Mesenchymal stem cell (in vitro differentiated cells and primary cell): ENCODE results near the gene CCDC102B.
"Not testable (repeated sequence)": the region's sequence is repeated elsewhere in the genome, so short reads cannot be mapped to it uniquely, and the experiment has no call there.

Source experiments
- DNase-seq: peaks from one replicate; pipeline ENCODE4 v3.0.0-alpha.2; 2013
- H2AFZ ChIP-seq: one replicate; pipeline ENCODE4 v1.6.1; 2013; ENCODE audit warnings: low read depth, mild to moderate bottlenecking, control low read depth, inconsistent platforms, low read length, moderate library complexity
- H2AK5ac ChIP-seq: 2 replicates; pipeline ENCODE4 v1.6.1; 2013; ENCODE audit warnings: low read length, moderate library complexity, mild to moderate bottlenecking, inconsistent platforms; ENCODE audit not compliant: severe bottlenecking
- H2BK120ac ChIP-seq: one replicate; pipeline ENCODE4 v1.6.1; 2013; ENCODE audit warnings: low read depth, mild to moderate bottlenecking, inconsistent platforms, low read length, moderate library complexity
- H2BK12ac ChIP-seq, 2 experiments: one replicate each; pipeline ENCODE4 v1.6.1; 2013; ENCODE audit warnings: inconsistent platforms in 2 of 2, low read length in 2 of 2, mild to moderate bottlenecking in 2 of 2, moderate library complexity in 2 of 2, control low read depth in 1 of 2
- H2BK15ac ChIP-seq: one replicate; pipeline ENCODE4 v1.6.1; 2013; ENCODE audit warnings: mild to moderate bottlenecking, low read depth, inconsistent platforms; ENCODE audit not compliant: poor library complexity, severe bottlenecking
- H2BK5ac ChIP-seq: 2 replicates; pipeline ENCODE4 v1.6.1; 2013; ENCODE audit warnings: low read depth, mild to moderate bottlenecking, low read length, control low read depth, inconsistent platforms; ENCODE audit not compliant: poor library complexity, severe bottlenecking
- H3K14ac ChIP-seq, 2 experiments: one replicate each; pipeline ENCODE4 v1.6.1; 2013; ENCODE audit warnings: inconsistent platforms in 2 of 2, low read length in 2 of 2, control low read depth in 1 of 2, mild to moderate bottlenecking in 1 of 2, moderate library complexity in 1 of 2
- H3K18ac ChIP-seq, 2 experiments: one replicate each; pipeline ENCODE4 v1.6.1; 2013; ENCODE audit warnings: inconsistent platforms in 2 of 2, low read length in 2 of 2, control low read depth in 1 of 2, low read depth in 1 of 2, mild to moderate bottlenecking in 1 of 2
- H3K23ac ChIP-seq, 2 experiments: one replicate each; pipeline ENCODE4 v1.6.1; 2013; ENCODE audit warnings: inconsistent platforms in 2 of 2, low read length in 2 of 2, mild to moderate bottlenecking in 2 of 2, moderate library complexity in 2 of 2, control low read depth in 1 of 2
- H3K27ac ChIP-seq: 2 replicates; pipeline ENCODE4 v1.5.1; 2013; ENCODE audit warnings: mild to moderate bottlenecking, moderate library complexity, low read length, control low read depth, inconsistent platforms; ENCODE audit not compliant: poor library complexity, severe bottlenecking
- H3K27me3 ChIP-seq, 2 experiments: 2 replicates each; pipeline versions ENCODE4 v1.6.1 to v1.7.0; 2013; ENCODE audit warnings: low read length in 2 of 2, mild to moderate bottlenecking in 2 of 2, moderate library complexity in 2 of 2, control low read depth in 1 of 2, inconsistent platforms in 1 of 2; ENCODE audit not compliant: control insufficient read depth in 1 of 2, insufficient read depth in 1 of 2
- H3K36me3 ChIP-seq, 2 experiments: 2 replicates each; pipeline versions ENCODE4 v1.6.1 to v1.7.0; 2013; ENCODE audit warnings: low read length in 2 of 2, control low read depth in 1 of 2, inconsistent platforms in 1 of 2, low read depth in 1 of 2, mild to moderate bottlenecking in 1 of 2; ENCODE audit not compliant: insufficient read depth in 2 of 2, control insufficient read depth in 1 of 2
- H3K4ac ChIP-seq, 2 experiments: one replicate each; pipeline ENCODE4 v1.6.1; 2013; ENCODE audit warnings: inconsistent platforms in 2 of 2, low read length in 2 of 2, mild to moderate bottlenecking in 2 of 2, moderate library complexity in 2 of 2, control low read depth in 1 of 2, low read depth in 1 of 2
- H3K4me1 ChIP-seq: 2 replicates; pipeline ENCODE4 v1.6.1; 2013; ENCODE audit warnings: low read depth, low read length, control low read depth; ENCODE audit not compliant: control insufficient read depth, insufficient read depth
- H3K4me2 ChIP-seq: 2 replicates; pipeline ENCODE4 v1.6.1; 2013; ENCODE audit warnings: low read length, mild to moderate bottlenecking, inconsistent platforms; ENCODE audit not compliant: poor library complexity, severe bottlenecking
- H3K4me3 ChIP-seq, 2 experiments: 2 replicates each; pipeline versions ENCODE4 v1.5.1 to v1.7.0; 2013; ENCODE audit warnings: low read length in 2 of 2, mild to moderate bottlenecking in 2 of 2, control low read depth in 1 of 2, low read depth in 1 of 2; ENCODE audit not compliant: insufficient read depth in 1 of 2
- H3K79me1 ChIP-seq: replicated peaks from 2 replicates; pipeline ENCODE4 v1.6.1; 2013; ENCODE audit warnings: mild to moderate bottlenecking, control low read depth, low read length, inconsistent platforms; ENCODE audit not compliant: poor library complexity, severe bottlenecking
- H3K9ac ChIP-seq: 2 replicates; pipeline ENCODE4 v1.7.0; 2013; ENCODE audit warnings: mild to moderate bottlenecking, low read length, moderate library complexity
- H3K9me3 ChIP-seq: 2 replicates; pipeline ENCODE4 v1.7.0; 2013; ENCODE audit warnings: mild to moderate bottlenecking, low read length; ENCODE audit not compliant: control insufficient read depth
- H4K8ac ChIP-seq: one replicate; pipeline ENCODE4 v1.6.1; 2013; ENCODE audit warnings: inconsistent platforms, mild to moderate bottlenecking, low read length, moderate library complexity
- H4K91ac ChIP-seq: one replicate; pipeline ENCODE4 v1.6.1; 2013; ENCODE audit warnings: mild to moderate bottlenecking, low read length, inconsistent platforms
- WGBS: methylation state at CpG from one replicate; pipeline ENCODE4 v1.1.7; 2013; ENCODE audit warnings: mixed read lengths; 5-methylcytosine and 5-hydroxymethylcytosine counted together

The CCDC102B gene

DNA sequence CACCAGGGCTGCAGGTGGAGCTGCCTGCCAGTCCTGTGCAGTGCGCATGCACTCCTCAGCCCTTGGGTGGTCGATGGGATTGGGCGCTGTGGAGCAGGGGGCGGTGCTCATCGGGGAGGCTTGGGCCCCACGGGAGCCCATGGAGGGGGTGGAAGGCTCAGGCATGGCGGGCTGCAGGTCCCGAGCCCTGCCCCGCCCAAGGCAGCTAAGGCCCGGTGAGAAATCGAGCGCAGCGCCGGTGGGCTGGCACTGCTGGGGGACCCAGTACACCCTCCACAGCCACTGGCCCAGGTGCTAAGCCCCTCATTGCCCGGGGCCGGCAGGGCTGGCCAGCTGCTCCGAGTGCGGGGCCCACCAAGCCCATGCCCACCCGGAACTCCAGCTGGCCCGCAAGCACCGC is 82.1 kb downstream of the CCDC102B start:
- not testable (repeated sequence) for H3K4me3 ChIP-seq, H2BK15ac ChIP-seq, H3K4me1 ChIP-seq, H2BK120ac ChIP-seq, H3K23ac ChIP-seq, H3K4ac ChIP-seq, H3K9ac ChIP-seq, H3K36me3 ChIP-seq, DNase-seq, H2BK5ac ChIP-seq, H3K4me2 ChIP-seq, H4K8ac ChIP-seq, H2BK12ac ChIP-seq, H3K14ac ChIP-seq, H2AFZ ChIP-seq, H3K79me1 ChIP-seq, H2AK5ac ChIP-seq, H3K9me3 ChIP-seq, H3K27ac ChIP-seq, H4K91ac ChIP-seq, H3K18ac ChIP-seq, H3K27me3 ChIP-seq
- WGBS: 93% methylated on average over 6 of the region's 21 CpGs

- Histone ChIP-seq H3K27me3 (no peaks in the 10 kb centered on the region), H2AK5ac (no peak overlapping the region), H3K4me1 (no peaks in the 10 kb centered on the region), H2AFZ (no peak overlapping the region), H4K8ac (no peak overlapping the region), H2BK15ac (no peak overlapping the region), H3K14ac (no peak overlapping the region), H3K18ac (no peak overlapping the region), H3K36me3 (no peaks in the 10 kb centered on the region), H3K4me3 (no peak overlapping the region), H3K79me1 (no peaks in the 10 kb centered on the region), H2BK12ac (no peak overlapping the region), H3K9ac (no peak overlapping the region), H2BK5ac (no peak overlapping the region), H3K9me3 (no peaks in the 10 kb centered on the region), H2BK120ac (no peak overlapping the region), H3K23ac (no peak overlapping the region), H3K27ac (no peak overlapping the region), H4K91ac (no peak overlapping the region), H3K4ac (no peak overlapping the region), H3K4me2 (no peak overlapping the region)
- no peak for DNase-seq
- WGBS: 97% methylated on average over 4 of the region's 4 CpGs
Observed at GRCh38 chr18:68887410-68887809, 89.5 kb downstream of the CCDC102B start.

DNA sequence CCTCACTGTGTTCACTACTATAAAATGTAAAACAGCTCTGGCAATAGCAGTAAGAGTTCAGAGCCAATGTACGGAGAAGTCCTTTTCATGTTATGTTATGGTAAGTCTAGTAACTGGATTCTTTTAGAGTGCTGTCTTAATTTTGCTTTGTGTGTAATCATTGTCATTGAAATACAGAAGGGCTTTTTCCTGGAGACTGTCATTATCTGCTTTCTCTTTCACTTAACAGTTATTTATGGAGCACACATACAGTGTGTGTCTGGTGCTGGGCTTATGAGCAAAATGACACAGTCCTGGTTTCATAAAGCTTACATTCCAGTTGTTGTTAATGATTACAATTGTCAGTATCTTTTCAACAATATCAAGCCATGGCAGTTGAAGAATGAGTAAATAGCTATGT is 95.5 kb downstream of the CCDC102B start:
- no peak overlapping the region for H3K27ac ChIP-seq
- H2AK5ac ChIP-seq: no peak overlapping the region
- no peak overlapping the region for H3K18ac ChIP-seq
- no peak overlapping the region for H2BK12ac ChIP-seq
- peak; percentile 34 for DNase-seq
- WGBS: 88% methylated on average over 1 of the region's 1 CpG
- no peaks in the 10 kb centered on the region for H3K79me1 ChIP-seq
- H2AFZ ChIP-seq: no peak overlapping the region
- H2BK120ac ChIP-seq: no peak overlapping the region
- H3K4me1 ChIP-seq: no peaks in the 10 kb centered on the region
- no peak overlapping the region for H3K4ac ChIP-seq
- H3K4me3 ChIP-seq: no peak overlapping the region
- no peak overlapping the region for H3K4me2 ChIP-seq
- H3K14ac ChIP-seq: no peak overlapping the region
- no peaks in the 10 kb centered on the region for H3K9me3 ChIP-seq
- H4K8ac ChIP-seq: no peak overlapping the region
- H3K23ac ChIP-seq: no peak overlapping the region
- no peak overlapping the region for H4K91ac ChIP-seq
- H3K27me3 ChIP-seq: no peaks in the 10 kb centered on the region
- no peak overlapping the region for H2BK5ac ChIP-seq
- no peak overlapping the region for H2BK15ac ChIP-seq
- no peaks in the 10 kb centered on the region for H3K36me3 ChIP-seq
- no peak overlapping the region for H3K9ac ChIP-seq

DNA sequence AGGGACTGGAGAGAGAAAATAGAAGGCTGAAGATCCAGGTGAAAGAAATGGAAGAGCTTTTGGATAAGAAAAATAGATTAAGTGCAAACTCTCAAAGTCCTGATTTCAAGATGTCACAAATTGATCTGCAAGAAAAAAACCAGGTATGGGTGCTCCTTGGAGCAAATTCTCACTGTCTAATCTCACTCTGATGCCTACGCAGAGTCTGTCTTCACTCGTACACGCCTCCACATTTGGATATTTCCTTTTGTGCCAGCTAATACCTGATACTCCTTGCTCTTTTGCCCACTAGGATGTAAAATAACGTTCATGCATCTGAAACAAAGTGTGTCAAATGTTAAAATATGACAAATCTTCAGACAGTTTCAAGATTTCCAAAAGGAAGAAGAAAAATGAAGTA is 99.4 kb downstream of the CCDC102B start:
- Histone ChIP-seq H3K23ac (no peak overlapping the region), H2BK12ac (no peak overlapping the region), H2BK15ac (no peak overlapping the region), H2AK5ac (no peak overlapping the region), H3K9me3 (no peaks in the 10 kb centered on the region), H3K27me3 (no peaks in the 10 kb centered on the region), H4K8ac (no peak overlapping the region), H3K4me1 (no peaks in the 10 kb centered on the region), H3K36me3 (no peaks in the 10 kb centered on the region), H3K4me2 (no peak overlapping the region), H3K14ac (no peak overlapping the region), H3K79me1 (no peaks in the 10 kb centered on the region), H2AFZ (no peak overlapping the region), H2BK120ac (no peak overlapping the region), H3K9ac (no peak overlapping the region), H4K91ac (no peak overlapping the region), H2BK5ac (no peak overlapping the region), H3K4me3 (no peak overlapping the region), H3K18ac (no peak overlapping the region), H3K4ac (no peak overlapping the region), H3K27ac (no peak overlapping the region)
- DNase-seq: no peak
- WGBS: 95% methylated on average over 3 of the region's 4 CpGs
